CD14-positive monocyte (primary cell): ENCODE data around the gene TIMM50. TPM values are rescaled to one million over a fixed set of nuclear protein-coding genes. Genes with fewer than 3 reads are reported as not detected.

Source experiments
- DNase-seq, 3 donors: peaks; one replicate each; pipeline ENCODE4 v3.0.0-alpha.2; 2011 to 2022
- H2AFZ ChIP-seq: 2 replicates; pipeline ENCODE4 v1.6.0; 2012; ENCODE audit warnings: mild to moderate bottlenecking, low read depth, low read length, inconsistent platforms; ENCODE audit not compliant: insufficient read depth, poor library complexity, severe bottlenecking
- H3K27ac ChIP-seq, 2 donors: 1 replicate in 1 of 2; 2 replicates in 1 of 2; pipeline ENCODE4 v1.5.1; 2012 to 2013; ENCODE audit warnings: low read length in 2 of 2, control low read depth in 1 of 2, inconsistent platforms in 1 of 2, low read depth in 1 of 2, mild to moderate bottlenecking in 1 of 2
- H3K27me3 ChIP-seq, 2 donors: one replicate each; pipeline versions ENCODE4 v1.6.0 to v1.6.1; 2011 to 2013; ENCODE audit warnings: low read length in 2 of 2; ENCODE audit not compliant: control insufficient read depth in 2 of 2, insufficient read depth in 2 of 2
- H3K36me3 ChIP-seq, 2 donors: replicated peaks in 1 of 2; 1 replicate in 1 of 2; 2 replicates in 1 of 2; pipeline versions ENCODE4 v1.5.1 to v1.6.1; 2012 to 2013; ENCODE audit warnings: low read length in 2 of 2, control low read depth in 1 of 2, inconsistent platforms in 1 of 2, mild to moderate bottlenecking in 1 of 2; ENCODE audit not compliant: insufficient read depth in 2 of 2, control insufficient read depth in 1 of 2
- H3K4me1 ChIP-seq, 2 donors: 1 replicate in 1 of 2; 2 replicates in 1 of 2; pipeline versions ENCODE4 v1.5.1 to v1.6.1; 2012 to 2013; ENCODE audit warnings: low read length in 2 of 2, control low read depth in 1 of 2, inconsistent platforms in 1 of 2, mild to moderate bottlenecking in 1 of 2, moderate library complexity in 1 of 2; ENCODE audit not compliant: insufficient read depth in 2 of 2, control insufficient read depth in 1 of 2
- H3K4me2 ChIP-seq: replicated peaks from 2 replicates; pipeline ENCODE3; 2012; ENCODE audit warnings: low read length, moderate library complexity, mild to moderate bottlenecking; ENCODE audit not compliant: poor library complexity, severe bottlenecking; ENCODE audit errors: extremely low read depth
- H3K4me3 ChIP-seq, 3 experiments: fragments of 200-600 bp in 1 of 3; sonication (generic) in 1 of 3; replicated peaks in 1 of 3; 1 replicate in 2 of 3; 2 replicates in 1 of 3; pipeline ENCODE4 v1.5.1; 2011 to 2013; ENCODE audit warnings: low read length in 3 of 3, mild to moderate bottlenecking in 3 of 3, control low read depth in 2 of 3, low read depth in 2 of 3, inconsistent platforms in 1 of 3, moderate library complexity in 1 of 3
- H3K79me2 ChIP-seq: 2 replicates; pipeline ENCODE4 v1.6.0; 2012; ENCODE audit warnings: mild to moderate bottlenecking, control low read depth, inconsistent platforms, low read length, moderate library complexity; ENCODE audit not compliant: insufficient read depth
- H3K9ac ChIP-seq: 2 replicates; pipeline ENCODE4 v1.6.0; 2017; ENCODE audit warnings: low read length, mild to moderate bottlenecking; ENCODE audit not compliant: insufficient read depth, poor library complexity, severe bottlenecking
- H3K9me3 ChIP-seq, 2 donors: replicated peaks in 1 of 2; 1 replicate in 1 of 2; 2 replicates in 1 of 2; pipeline versions ENCODE4 v1.5.1 to v1.6.1; 2012 to 2013; ENCODE audit warnings: low read length in 2 of 2, control low read depth in 1 of 2; ENCODE audit not compliant: control insufficient read depth in 1 of 2, insufficient read depth in 1 of 2
- H4K20me1 ChIP-seq: 2 replicates; pipeline ENCODE4 v1.6.0; 2012; ENCODE audit warnings: mild to moderate bottlenecking, low read length, control low read depth, moderate library complexity; ENCODE audit not compliant: insufficient read depth
- H3K27ac Mint-ChIP-seq, 7 donors: one replicate each; pipeline ENCODE4 v1.8.0; 2020; ENCODE audit warnings: mild to moderate bottlenecking in 7 of 7, mixed read lengths in 7 of 7, moderate library complexity in 6 of 7, inconsistent platforms in 2 of 7
- H3K27me3 Mint-ChIP-seq, 3 donors: one replicate each; pipeline ENCODE4 v1.8.0; 2021 to 2022; ENCODE audit warnings: low read depth in 3 of 3, mild to moderate bottlenecking in 3 of 3, mixed read lengths in 3 of 3, moderate library complexity in 3 of 3, inconsistent platforms in 1 of 3
- H3K36me3 Mint-ChIP-seq, 2 donors: one replicate each; pipeline ENCODE4 v1.8.0; 2020; ENCODE audit warnings: mixed read lengths in 2 of 2, inconsistent platforms in 1 of 2, mild to moderate bottlenecking in 1 of 2
- H3K4me1 Mint-ChIP-seq: one replicate; pipeline ENCODE4 v1.8.0; 2020; ENCODE audit warnings: mild to moderate bottlenecking, mixed read lengths
- H3K4me3 Mint-ChIP-seq, 2 donors: one replicate each; pipeline ENCODE4 v1.8.0; 2020; ENCODE audit warnings: mild to moderate bottlenecking in 2 of 2, mixed read lengths in 2 of 2, moderate library complexity in 1 of 2
- H3K9me3 Mint-ChIP-seq, 7 donors: one replicate each; pipeline ENCODE4 v1.8.0; 2020 to 2022; ENCODE audit warnings: mixed read lengths in 7 of 7, mild to moderate bottlenecking in 6 of 7, moderate library complexity in 6 of 7, inconsistent platforms in 2 of 7
- WGBS: methylation state at CpG from one replicate; pipeline ENCODE4 v1.1.5; 2013; ENCODE audit warnings: missing lambda C conversion rate; ENCODE audit not compliant: insufficient coverage; 5-methylcytosine and 5-hydroxymethylcytosine counted together
- intact Hi-C, 2 donors: fragments of 100-400 bp; cut with micrococcal nuclease; formaldehyde crosslinking; loops; one replicate each; pipeline versions ENCODE4 v1.15.0 to v1.15.1; 2023
- polyA plus RNA-seq, 3 donors: library from polyadenylated mRNA; depleted of rRNA in 1 of 3; unstranded in 2 of 3; stranded (reverse) in 1 of 3; fragments of 300-500 nt in 2 of 3; fragments of >200 nt in 1 of 3; fragmentation: Illumina TruSeq in 2 of 3; gene quantifications; 1 replicate in 2 of 3; 2 replicates in 1 of 3; pipeline ENCODE4 v1.2.3, GENCODE V29; 2012 to 2021
- TF ChIP-seq, protein P1 (sequence below): fragments of 200-600 bp; IDR thresholded peaks from one replicate; pipeline ENCODE4 v1.8.0; 2022; ENCODE audit warnings: antibody characterized with exemption, mild to moderate bottlenecking

Gene TIMM50
- polyA plus RNA-seq, 3 donors: 22.0 to 54.6 (median 43.8) TPM

DNA sequence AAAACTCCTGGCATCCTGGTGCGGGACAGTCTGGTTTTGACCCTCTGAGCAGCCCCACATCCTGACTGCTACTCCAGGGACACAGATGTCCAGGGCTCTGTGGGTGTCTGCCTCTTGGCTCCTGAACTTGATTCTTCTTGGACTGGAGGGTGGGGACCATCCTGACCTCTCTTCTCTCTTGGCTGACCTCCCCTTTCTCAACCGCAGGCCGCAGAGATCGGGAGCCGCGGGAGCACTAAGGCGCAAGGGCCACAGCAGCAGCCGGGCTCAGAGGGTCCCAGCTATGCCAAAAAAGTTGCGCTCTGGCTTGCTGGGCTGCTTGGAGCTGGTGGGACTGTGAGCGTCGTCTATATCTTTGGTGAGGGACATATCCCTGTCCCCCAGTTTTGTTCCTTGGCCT, 1.0 kb downstream of the TIMM50 start:
- Histone ChIP-seq H3K4me1 (peaks cover 19% of the 10 kb centered on the region in 2 donors), H3K27ac (peak overlapping the region in 1 of 2 donors; percentile 85), H2AFZ (no peak overlapping the region), H3K79me2 (peaks cover 15% of the 10 kb centered on the region), H3K27me3 (no peaks in the 10 kb centered on the region), H3K4me3 (peak overlapping the region in 1 of 3 experiments; percentile 85), H4K20me1 (no peaks in the 10 kb centered on the region), H3K9me3 (no peaks in the 10 kb centered on the region), H3K36me3 (peaks cover 16 to 37% of the 10 kb centered on the region in 2 donors), H3K4me2 (peak overlapping the region; percentile 95), H3K9ac (peak overlapping the region; percentile 91)
- TF ChIP-seq, protein P1, sequence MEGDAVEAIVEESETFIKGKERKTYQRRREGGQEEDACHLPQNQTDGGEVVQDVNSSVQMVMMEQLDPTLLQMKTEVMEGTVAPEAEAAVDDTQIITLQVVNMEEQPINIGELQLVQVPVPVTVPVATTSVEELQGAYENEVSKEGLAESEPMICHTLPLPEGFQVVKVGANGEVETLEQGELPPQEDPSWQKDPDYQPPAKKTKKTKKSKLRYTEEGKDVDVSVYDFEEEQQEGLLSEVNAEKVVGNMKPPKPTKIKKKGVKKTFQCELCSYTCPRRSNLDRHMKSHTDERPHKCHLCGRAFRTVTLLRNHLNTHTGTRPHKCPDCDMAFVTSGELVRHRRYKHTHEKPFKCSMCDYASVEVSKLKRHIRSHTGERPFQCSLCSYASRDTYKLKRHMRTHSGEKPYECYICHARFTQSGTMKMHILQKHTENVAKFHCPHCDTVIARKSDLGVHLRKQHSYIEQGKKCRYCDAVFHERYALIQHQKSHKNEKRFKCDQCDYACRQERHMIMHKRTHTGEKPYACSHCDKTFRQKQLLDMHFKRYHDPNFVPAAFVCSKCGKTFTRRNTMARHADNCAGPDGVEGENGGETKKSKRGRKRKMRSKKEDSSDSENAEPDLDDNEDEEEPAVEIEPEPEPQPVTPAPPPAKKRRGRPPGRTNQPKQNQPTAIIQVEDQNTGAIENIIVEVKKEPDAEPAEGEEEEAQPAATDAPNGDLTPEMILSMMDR: no peak
- Mint-ChIP-seq H3K9me3 (no peaks in the 10 kb centered on the region), H3K4me1 (peaks cover 22% of the 10 kb centered on the region), H3K27me3 (peaks cover 0 to 2% (median 0%) of the 10 kb centered on the region in 3 donors), H3K27ac (peak overlapping the region; percentile 75 to 95 (median 89)), H3K4me3 (peak overlapping the region; percentile 87 to 96), H3K36me3 (peaks cover 28 to 42% of the 10 kb centered on the region in 2 donors)
- 87% methylated on average over 11 of the region's 11 CpGs for WGBS
- intact Hi-C loops: loop anchor here in 1 of 2 donors (5.0 kb wide), 1 partner anchor 51 kb away; the partner anchor contains the start of gene EID2B
- no peak for DNase-seq

DNA sequence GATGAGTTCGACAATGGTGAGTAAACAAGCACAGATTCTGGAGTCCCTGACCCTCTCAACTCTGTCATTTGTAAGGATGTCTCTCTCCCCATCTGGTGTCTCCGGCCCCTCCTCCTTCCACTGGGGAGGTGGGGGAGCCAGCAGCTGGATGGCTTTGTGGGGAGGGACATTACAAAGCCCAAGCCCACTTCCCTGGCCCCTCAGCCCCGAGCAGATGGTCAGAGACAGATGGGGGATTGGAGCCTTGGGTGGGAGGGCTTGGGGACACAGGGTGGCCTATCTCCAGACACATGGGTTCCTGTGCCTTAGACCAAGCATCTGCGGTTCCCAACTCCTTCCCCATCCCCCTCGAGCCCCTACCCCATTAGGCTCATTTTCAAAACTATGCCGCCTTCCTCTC, 2.5 kb downstream of the TIMM50 start:
- peaks cover 0 to 2% (median 0%) of the 10 kb centered on the region in 3 donors for H3K27me3 Mint-ChIP-seq

More for the DNA sequence above, 2.5 kb downstream of the TIMM50 start:
- Mint-ChIP-seq H3K27ac (no peak overlapping the region), H3K9me3 (no peaks in the 10 kb centered on the region), H3K36me3 (peaks cover 35 to 45% of the 10 kb centered on the region in 2 donors), H3K4me3 (no peak overlapping the region), H3K4me1 (peaks cover 22% of the 10 kb centered on the region)
- no CpG with 5 or more reads among the region's 6 CpGs for WGBS
- no peak overlapping the region for H3K4me3 ChIP-seq
- H3K27ac ChIP-seq: no peak overlapping the region
- H3K36me3 ChIP-seq: peaks cover 23 to 43% of the 10 kb centered on the region in 2 donors
- intact Hi-C loops: loop anchor here in 1 of 2 donors (5.0 kb wide), 1 partner anchor 49 kb away; the partner anchor contains the start of gene EID2B
- H3K9me3 ChIP-seq: no peaks in the 10 kb centered on the region
- TF ChIP-seq, protein P1: no peak
- no peaks in the 10 kb centered on the region for H4K20me1 ChIP-seq
- no peaks in the 10 kb centered on the region for H3K27me3 ChIP-seq
- H2AFZ ChIP-seq: no peak overlapping the region
- H3K79me2 ChIP-seq: peaks cover 15% of the 10 kb centered on the region
- H3K4me2 ChIP-seq: no peak overlapping the region
- DNase-seq: no peak
- peaks cover 19% of the 10 kb centered on the region in 2 donors for H3K4me1 ChIP-seq
- no peak overlapping the region for H3K9ac ChIP-seq
